NCI-H1694 (cell line): ENCODE results near the gene TBXAS1.

Experiments used
- DNase-seq: peaks from one replicate; lab custom pipeline; 2025; lab: John Stamatoyannopoulos, UW

The TBXAS1 gene

GRCh38 chr7:139829025-139829774 lies at the start of gene TBXAS1:
TBXAS1 (plus strand) TSS chr7:139829264; CDS start chr7:139829391, 127 bp downstream.
- DNase-seq = no peak

- no peak for DNase-seq
Measured at GRCh38 chr7:139782932-139783331, 46.1 kb upstream of the TBXAS1 start.

- DNase-seq = no peak
Measured at GRCh38 chr7:139783647-139784385, 45.2 kb upstream of the TBXAS1 start.

GRCh38 chr7:139784648-139785047 lies 44.4 kb upstream of the TBXAS1 start:
- no peak for DNase-seq

- no peak for DNase-seq
Measured at GRCh38 chr7:139791316-139791715, 37.7 kb upstream of the TBXAS1 start.

GRCh38 chr7:139797607-139798006 lies 31.5 kb upstream of the TBXAS1 start:
- DNase-seq = no peak

GRCh38 chr7:139798221-139798620 lies 30.8 kb upstream of the TBXAS1 start:
- no peak for DNase-seq

GRCh38 chr7:139798892-139799291 lies 30.2 kb upstream of the TBXAS1 start:
- no peak for DNase-seq

GRCh38 chr7:139799586-139799985 lies 29.5 kb upstream of the TBXAS1 start:
- DNase-seq = no peak

- no peak for DNase-seq
Measured at GRCh38 chr7:139804571-139804970, 24.5 kb upstream of the TBXAS1 start.

- DNase-seq = no peak
Measured at GRCh38 chr7:139807009-139807408, 22.1 kb upstream of the TBXAS1 start.

- DNase-seq = no peak
Measured at GRCh38 chr7:139808427-139808826, 20.6 kb upstream of the TBXAS1 start.

- no peak for DNase-seq
Measured at GRCh38 chr7:139808846-139809442, 20.1 kb upstream of the TBXAS1 start.

GRCh38 chr7:139811066-139811465 lies 18.0 kb upstream of the TBXAS1 start:
- DNase-seq = no peak

GRCh38 chr7:139813151-139813550 lies 15.9 kb upstream of the TBXAS1 start:
- no peak for DNase-seq

GRCh38 chr7:139813689-139814088 lies 15.4 kb upstream of the TBXAS1 start:
- no peak for DNase-seq

- no peak for DNase-seq
Measured at GRCh38 chr7:139817249-139817648, 11.8 kb upstream of the TBXAS1 start.

- no peak for DNase-seq
Measured at GRCh38 chr7:139820089-139820488, 9.0 kb upstream of the TBXAS1 start.

GRCh38 chr7:139821349-139822105 lies 7.5 kb upstream of the TBXAS1 start:
- no peak for DNase-seq

- DNase-seq = no peak
Measured at GRCh38 chr7:139822855-139823254, 6.2 kb upstream of the TBXAS1 start.

GRCh38 chr7:139823959-139824521 lies 5.0 kb upstream of the TBXAS1 start:
- no peak for DNase-seq
